Measurements from ENCODE around the gene HES5.

GRCh38 chr1:2567083-2567679 is 37.1 kb upstream of the HES5 start:
- no peak for TF ChIP-seq EP300 (IDR thresholded peaks at IDR 0.05)
- TF ChIP-seq CTCF (IDR thresholded peaks at IDR 0.05): no peak
- TF ChIP-seq POLR2AphosphoS5 (IDR thresholded peaks at IDR 0.05): no peak
